ENCODE data around the gene TPRX1.

The TPRX1 gene

GRCh38 chr19:47756627-47756929 lies 47.8 kb downstream of the TPRX1 start:
- no peak overlapping the region for H3K4me3 Mint-ChIP-seq
- intact Hi-C loops (cut with micrococcal nuclease), result no loop called here
- H3K4me1 Mint-ChIP-seq (ENCODE audit: low read depth), result no peaks in the 10 kb centered on the region
- H3K9me3 Mint-ChIP-seq, result no peaks in the 10 kb centered on the region
- H3K27me3 Mint-ChIP-seq, result no peaks in the 10 kb centered on the region
- H3K27ac Mint-ChIP-seq, result no peak overlapping the region
- H3K36me3 Mint-ChIP-seq (ENCODE audit: low read depth), result peaks cover 89% of the 10 kb centered on the region

GRCh38 chr19:47755762-47756626 lies 48.4 kb downstream of the TPRX1 start:
- H3K4me1 Mint-ChIP-seq (ENCODE audit: low read depth), result no peaks in the 10 kb centered on the region
- peaks cover 95% of the 10 kb centered on the region for H3K36me3 Mint-ChIP-seq (ENCODE audit: low read depth)
- H3K4me3 Mint-ChIP-seq, result no peak overlapping the region
- no peaks in the 10 kb centered on the region for H3K9me3 Mint-ChIP-seq
- intact Hi-C loops (cut with micrococcal nuclease), result no loop called here
- H3K27me3 Mint-ChIP-seq, result no peaks in the 10 kb centered on the region
- H3K27ac Mint-ChIP-seq, result no peak overlapping the region

- intact Hi-C loops (cut with micrococcal nuclease), result no loop called here
- Mint-ChIP-seq H3K4me3 (no peak overlapping the region), H3K27ac (no peak overlapping the region), H3K36me3 (ENCODE audit: low read depth) (peaks cover 100% of the 10 kb centered on the region), H3K4me1 (ENCODE audit: low read depth) (no peaks in the 10 kb centered on the region), H3K27me3 (no peaks in the 10 kb centered on the region), H3K9me3 (no peaks in the 10 kb centered on the region)
Measured at GRCh38 chr19:47755065-47755761, 49.1 kb downstream of the TPRX1 start.

- Mint-ChIP-seq H3K27me3 (no peaks in the 10 kb centered on the region), H3K36me3 (ENCODE audit: low read depth) (peaks cover 100% of the 10 kb centered on the region), H3K9me3 (no peaks in the 10 kb centered on the region), H3K4me3 (no peak overlapping the region), H3K4me1 (ENCODE audit: low read depth) (no peaks in the 10 kb centered on the region), H3K27ac (no peak overlapping the region)
- intact Hi-C loops (cut with micrococcal nuclease), result no loop called here
Measured at GRCh38 chr19:47754206-47755064, 49.9 kb downstream of the TPRX1 start.

- Mint-ChIP-seq H3K9me3 (no peaks in the 10 kb centered on the region), H3K27ac (no peak overlapping the region), H3K27me3 (no peaks in the 10 kb centered on the region), H3K36me3 (ENCODE audit: low read depth) (peaks cover 100% of the 10 kb centered on the region), H3K4me3 (no peak overlapping the region), H3K4me1 (ENCODE audit: low read depth) (peaks cover 11% of the 10 kb centered on the region)
- intact Hi-C loops (cut with micrococcal nuclease), result no loop called here
Measured at GRCh38 chr19:47752440-47753211, 51.7 kb downstream of the TPRX1 start.
